ENCODE measurements around the gene GAGE12C. TPM values are rescaled to one million over a fixed set of nuclear protein-coding genes. Genes with fewer than 3 reads are reported as not detected.
"Not testable (repeated sequence)": the region's sequence is repeated elsewhere in the genome, so short reads cannot be mapped to it uniquely, and the experiment has no call there.

GAGE12C gene
- total and polyA plus RNA-seq, 9 of the 15 experiments (the other 6 are each of a cell fraction or from before 2014, with no cell fraction given): 0.64 TPM; not detected in 8

GRCh38 chrX:49579649-49580048 lies 47.7 kb downstream of the GAGE12C start, which contains the start of gene GAGE12H:
Gene GAGE12H (plus strand): TSS chrX:49579949. CDS start chrX:49581104, 1,155 bp downstream.
- H3K9me1 ChIP-seq (ENCODE audit: control insufficient read depth, insufficient read depth, low read length); BruUV-seq (replicated peaks); H3K27ac ChIP-seq (ENCODE audit: extremely low read depth, low read depth, low read length); H3K4me2 ChIP-seq (ENCODE audit: insufficient read depth, low read length); CTCF ChIA-PET (ENCODE audit: low intra/inter-chr PET ratio); H3K4me3 ChIP-seq; H2AFZ ChIP-seq (ENCODE audit: low read depth, low read length); DNase-seq (ENCODE audit: extremely low read depth in 1 of 4, low spot score in 3 of 4); POLR2A ChIA-PET; H3K27me3 ChIP-seq (ENCODE audit: control insufficient read depth in 2 of 2, insufficient read depth in 2 of 2, low read length in 2 of 2); ATAC-seq; H3K9ac ChIP-seq (ENCODE audit: insufficient read depth in 1 of 2, low read depth in 2 of 2, low read length in 2 of 2); H3K79me2 ChIP-seq (ENCODE audit: control insufficient read depth, insufficient read depth, low read length); H4K20me1 ChIP-seq (replicated peaks; ENCODE audit: control insufficient read depth, insufficient read depth, low read length); FAIRE-seq; intact Hi-C loops (cut with micrococcal nuclease); in situ Hi-C loops (cut with MboI); H3K36me3 ChIP-seq (ENCODE audit: control insufficient read depth, insufficient read depth, low read length); H3K9me3 ChIP-seq (replicated peaks; ENCODE audit: control insufficient read depth, insufficient read depth, low read depth, low read length); H3K4me1 ChIP-seq (replicated peaks in 1 of 2; ENCODE audit: control insufficient read depth in 2 of 2, insufficient read depth in 2 of 2, low read length in 2 of 2): not testable (repeated sequence)
- no CpG with 5 or more reads among the region's 16 CpGs for WGBS (ENCODE audit: insufficient coverage, low coverage, missing lambda C conversion rate)

Small RNAs within 50 kb of the gene (small RNA-seq; reads per million reads assigned to genes)
- not detected for gene GAGE12B

Other genes starting within 250 kb of the GAGE12C start
Only the 7 nearest of the 11 such genes appear.
- gene GAGE12D, start 9.6 kb downstream of the GAGE12C start, total RNA-seq (2014; rRNA removed): not detected in 2 replicates
- not detected in 2 replicates for gene GAGE12D, start 9.6 kb downstream of the GAGE12C start, total RNA-seq (2014; rRNA removed; fragmentation: Illumina TruSeq; extraction: Trizol)
- gene GAGE12D, start 9.6 kb downstream of the GAGE12C start, total RNA-seq (2015; rRNA removed; fragmentation: Illumina TruSeq; extraction: Trizol): not detected in 2 replicates
- gene GAGE12D, start 9.6 kb downstream of the GAGE12C start, total RNA-seq (2021): 0.42 and 0.64 TPM in 2 replicates
- gene GAGE12D, start 9.6 kb downstream of the GAGE12C start, polyA plus RNA-seq (2011; rRNA removed): not detected in 2 replicates
- not detected in 2 replicates for gene GAGE12D, start 9.6 kb downstream of the GAGE12C start, polyA plus RNA-seq (2014; fragmentation: Illumina TruSeq; extraction: Trizol)
- not detected for gene GAGE12D, start 9.6 kb downstream of the GAGE12C start, polyA plus RNA-seq (2014; fragmentation: Nextera tagmentation; extraction: Ambion mirVana)
- not detected in 2 replicates for gene GAGE12D, start 9.6 kb downstream of the GAGE12C start, polyA plus RNA-seq (2014; rRNA removed)
- not detected in 2 replicates for gene GAGE12E, start 19.1 kb downstream of the GAGE12C start, total RNA-seq (2014; rRNA removed)
- 0.36 TPM in 1 of 2 replicates, not detected in the other for gene GAGE12E, start 19.1 kb downstream of the GAGE12C start, total RNA-seq (2014; rRNA removed; fragmentation: Illumina TruSeq; extraction: Trizol)
- 0.43 TPM in 1 of 2 replicates, not detected in the other for gene GAGE12E, start 19.1 kb downstream of the GAGE12C start, total RNA-seq (2015; rRNA removed; fragmentation: Illumina TruSeq; extraction: Trizol)
- gene GAGE12E, start 19.1 kb downstream of the GAGE12C start, total RNA-seq (2021): not detected in 2 replicates
- 0.24 TPM in 1 of 2 replicates, not detected in the other for gene GAGE12E, start 19.1 kb downstream of the GAGE12C start, polyA plus RNA-seq (2011; rRNA removed)
- gene GAGE12E, start 19.1 kb downstream of the GAGE12C start, polyA plus RNA-seq (2014; fragmentation: Illumina TruSeq; extraction: Trizol): not detected in 2 replicates
- gene GAGE12E, start 19.1 kb downstream of the GAGE12C start, polyA plus RNA-seq (2014; fragmentation: Nextera tagmentation; extraction: Ambion mirVana): under 1 TPM; 0.39 to 0.45 TPM
- gene GAGE12E, start 19.1 kb downstream of the GAGE12C start, polyA plus RNA-seq (2014; rRNA removed): not detected in 2 replicates
- gene GAGE12F, start 28.7 kb downstream of the GAGE12C start, total RNA-seq (2014; rRNA removed): 0.77 and 1.7 TPM in 2 replicates
- gene GAGE12F, start 28.7 kb downstream of the GAGE12C start, total RNA-seq (2014; rRNA removed; fragmentation: Illumina TruSeq; extraction: Trizol): 3.5 and 6.1 TPM in 2 replicates
- 1.8 and 4.0 TPM in 2 replicates for gene GAGE12F, start 28.7 kb downstream of the GAGE12C start, total RNA-seq (2015; rRNA removed; fragmentation: Illumina TruSeq; extraction: Trizol)
- gene GAGE12F, start 28.7 kb downstream of the GAGE12C start, total RNA-seq (2021): 531 and 581 TPM in 2 replicates
- not detected in 2 replicates for gene GAGE12F, start 28.7 kb downstream of the GAGE12C start, polyA plus RNA-seq (2011; rRNA removed)
- gene GAGE12F, start 28.7 kb downstream of the GAGE12C start, polyA plus RNA-seq (2014; fragmentation: Illumina TruSeq; extraction: Trizol): 15.3 and 15.5 TPM in 2 replicates
- gene GAGE12F, start 28.7 kb downstream of the GAGE12C start, polyA plus RNA-seq (2014; fragmentation: Nextera tagmentation; extraction: Ambion mirVana): 10 to 100 TPM; 25.1 to 27.6 TPM
- 0.54 and 0.77 TPM in 2 replicates for gene GAGE12F, start 28.7 kb downstream of the GAGE12C start, polyA plus RNA-seq (2014; rRNA removed)
- 0.77 and 1.7 TPM in 2 replicates for gene GAGE12G, start 38.2 kb downstream of the GAGE12C start, total RNA-seq (2014; rRNA removed)
- gene GAGE12G, start 38.2 kb downstream of the GAGE12C start, total RNA-seq (2014; rRNA removed; fragmentation: Illumina TruSeq; extraction: Trizol): not detected in 2 replicates
- gene GAGE12G, start 38.2 kb downstream of the GAGE12C start, total RNA-seq (2015; rRNA removed; fragmentation: Illumina TruSeq; extraction: Trizol): not detected in 2 replicates
- gene GAGE12G, start 38.2 kb downstream of the GAGE12C start, total RNA-seq (2021): 467 and 531 TPM in 2 replicates
- gene GAGE12G, start 38.2 kb downstream of the GAGE12C start, polyA plus RNA-seq (2011; rRNA removed): not detected in 2 replicates
- not detected in 2 replicates for gene GAGE12G, start 38.2 kb downstream of the GAGE12C start, polyA plus RNA-seq (2014; fragmentation: Illumina TruSeq; extraction: Trizol)
- gene GAGE12G, start 38.2 kb downstream of the GAGE12C start, polyA plus RNA-seq (2014; fragmentation: Nextera tagmentation; extraction: Ambion mirVana): not detected
- gene GAGE12G, start 38.2 kb downstream of the GAGE12C start, polyA plus RNA-seq (2014; rRNA removed): 0.54 and 0.77 TPM in 2 replicates
- not detected in 2 replicates for gene GAGE12H, start 47.8 kb downstream of the GAGE12C start, total RNA-seq (2014; rRNA removed)
- not detected in 2 replicates for gene GAGE12H, start 47.8 kb downstream of the GAGE12C start, total RNA-seq (2014; rRNA removed; fragmentation: Illumina TruSeq; extraction: Trizol)
- not detected in 2 replicates for gene GAGE12H, start 47.8 kb downstream of the GAGE12C start, total RNA-seq (2015; rRNA removed; fragmentation: Illumina TruSeq; extraction: Trizol)
- gene GAGE12H, start 47.8 kb downstream of the GAGE12C start, total RNA-seq (2021): not detected in 2 replicates
- not detected in 2 replicates for gene GAGE12H, start 47.8 kb downstream of the GAGE12C start, polyA plus RNA-seq (2011; rRNA removed)
- not detected in 2 replicates for gene GAGE12H, start 47.8 kb downstream of the GAGE12C start, polyA plus RNA-seq (2014; fragmentation: Illumina TruSeq; extraction: Trizol)
- gene GAGE12H, start 47.8 kb downstream of the GAGE12C start, polyA plus RNA-seq (2014; fragmentation: Nextera tagmentation; extraction: Ambion mirVana): under 1 TPM in 1 of 2 experiments, not detected in 1; 0.21 TPM
- not detected in 2 replicates for gene GAGE12H, start 47.8 kb downstream of the GAGE12C start, polyA plus RNA-seq (2014; rRNA removed)
- gene GAGE2A, start 57.3 kb downstream of the GAGE12C start, total RNA-seq (2014; rRNA removed): 23.7 and 90.7 TPM in 2 replicates
- gene GAGE2A, start 57.3 kb downstream of the GAGE12C start, total RNA-seq (2014; rRNA removed; fragmentation: Illumina TruSeq; extraction: Trizol): 81.1 and 105 TPM in 2 replicates
- gene GAGE2A, start 57.3 kb downstream of the GAGE12C start, total RNA-seq (2015; rRNA removed; fragmentation: Illumina TruSeq; extraction: Trizol): 68.2 and 72.4 TPM in 2 replicates
- 583 and 588 TPM in 2 replicates for gene GAGE2A, start 57.3 kb downstream of the GAGE12C start, total RNA-seq (2021)
- 36.1 and 85.8 TPM in 2 replicates for gene GAGE2A, start 57.3 kb downstream of the GAGE12C start, polyA plus RNA-seq (2011; rRNA removed)
- 32.4 and 37.7 TPM in 2 replicates for gene GAGE2A, start 57.3 kb downstream of the GAGE12C start, polyA plus RNA-seq (2014; fragmentation: Illumina TruSeq; extraction: Trizol)
- gene GAGE2A, start 57.3 kb downstream of the GAGE12C start, polyA plus RNA-seq (2014; fragmentation: Nextera tagmentation; extraction: Ambion mirVana): 10 to 100 TPM; 84.6 to 84.9 TPM
- 2.7 and 6.0 TPM in 2 replicates for gene GAGE2A, start 57.3 kb downstream of the GAGE12C start, polyA plus RNA-seq (2014; rRNA removed)
- 493 and 621 TPM in 2 replicates for gene GAGE1, start 66.8 kb downstream of the GAGE12C start, total RNA-seq (2014; rRNA removed)
- 357 and 472 TPM in 2 replicates for gene GAGE1, start 66.8 kb downstream of the GAGE12C start, total RNA-seq (2014; rRNA removed; fragmentation: Illumina TruSeq; extraction: Trizol)
- 426 and 437 TPM in 2 replicates for gene GAGE1, start 66.8 kb downstream of the GAGE12C start, total RNA-seq (2015; rRNA removed; fragmentation: Illumina TruSeq; extraction: Trizol)
- gene GAGE1, start 66.8 kb downstream of the GAGE12C start, total RNA-seq (2021): 608 and 670 TPM in 2 replicates
- gene GAGE1, start 66.8 kb downstream of the GAGE12C start, polyA plus RNA-seq (2011; rRNA removed): 156 and 342 TPM in 2 replicates
- 204 and 215 TPM in 2 replicates for gene GAGE1, start 66.8 kb downstream of the GAGE12C start, polyA plus RNA-seq (2014; fragmentation: Illumina TruSeq; extraction: Trizol)
- 1,000 to 10,000 TPM; 1,581 to 1,651 TPM for gene GAGE1, start 66.8 kb downstream of the GAGE12C start, polyA plus RNA-seq (2014; fragmentation: Nextera tagmentation; extraction: Ambion mirVana)
- 356 and 549 TPM in 2 replicates for gene GAGE1, start 66.8 kb downstream of the GAGE12C start, polyA plus RNA-seq (2014; rRNA removed)

Measured in K562 (cell line).